Dendritic cell treated with granulocyte-macrophage colony-stimulating factor and Interleukin-4, amounts not matched to agents 40 ng/mL and 50 ng/mL, for 4 days (primary cell): Measurements from ENCODE around the gene WDR48.
"Not testable (repeated sequence)": the region's sequence is repeated elsewhere in the genome, so short reads cannot be mapped to it uniquely, and the experiment has no call there.

Source experiments
- H3K27ac Mint-ChIP-seq: one replicate; pipeline ENCODE4 v1.8.0; 2022; ENCODE audit warnings: mild to moderate bottlenecking, mixed read lengths
- H3K27me3 Mint-ChIP-seq: one replicate; pipeline ENCODE4 v1.8.0; 2022; ENCODE audit warnings: mild to moderate bottlenecking, mixed read lengths
- H3K36me3 Mint-ChIP-seq: one replicate; pipeline ENCODE4 v1.8.0; 2022; ENCODE audit warnings: low read depth, mixed read lengths
- H3K4me1 Mint-ChIP-seq: one replicate; pipeline ENCODE4 v1.8.0; 2022; ENCODE audit warnings: low read depth, mixed read lengths
- H3K4me3 Mint-ChIP-seq: one replicate; pipeline ENCODE4 v1.8.0; 2022; ENCODE audit warnings: mild to moderate bottlenecking, moderate library complexity, mixed read lengths
- H3K9me3 Mint-ChIP-seq: one replicate; pipeline ENCODE4 v1.8.0; 2022; ENCODE audit warnings: mixed read lengths
- intact Hi-C: fragments of 100-400 bp; cut with micrococcal nuclease; formaldehyde crosslinking; loops from one replicate; pipeline ENCODE4 v1.15.0; 2022

The WDR48 gene

GRCh38 chr3:39029556-39029955, 22.3 kb upstream of the WDR48 start:
- H3K27me3 Mint-ChIP-seq: no peaks in the 10 kb centered on the region
- intact Hi-C loops: no loop called here
- no peak overlapping the region for H3K27ac Mint-ChIP-seq
- H3K4me1 Mint-ChIP-seq: peaks cover 15% of the 10 kb centered on the region
- H3K4me3 Mint-ChIP-seq: no peak overlapping the region
- H3K9me3 Mint-ChIP-seq: no peaks in the 10 kb centered on the region
- no peaks in the 10 kb centered on the region for H3K36me3 Mint-ChIP-seq

GRCh38 chr3:39038165-39038564, 13.7 kb upstream of the WDR48 start:
- intact Hi-C loops: loop anchor here (10.0 kb wide), 1 partner anchor 383 kb away; no protein-coding TSS in a partner anchor
- Mint-ChIP-seq H3K9me3 (no peaks in the 10 kb centered on the region), H3K27me3 (peaks cover 1% of the 10 kb centered on the region), H3K4me3 (no peak overlapping the region), H3K4me1 (peaks cover 8% of the 10 kb centered on the region), H3K36me3 (no peaks in the 10 kb centered on the region), H3K27ac (no peak overlapping the region)

- H3K4me1 Mint-ChIP-seq: peaks cover 37% of the 10 kb centered on the region
- H3K9me3 Mint-ChIP-seq: no peaks in the 10 kb centered on the region
- no peak overlapping the region for H3K4me3 Mint-ChIP-seq
- peak overlapping the region; percentile 59 for H3K27ac Mint-ChIP-seq
- peaks cover 3% of the 10 kb centered on the region for H3K27me3 Mint-ChIP-seq
- H3K36me3 Mint-ChIP-seq: peaks cover 10% of the 10 kb centered on the region
- intact Hi-C loops: loop anchor here (5.0 kb wide), 1 partner anchor 332 kb away; the partner anchor contains the start of gene SLC25A38
Observed at GRCh38 chr3:39050029-39050428, 1.8 kb upstream of the WDR48 start.

GRCh38 chr3:39052583-39052982, 767 bp downstream of the WDR48 start:
- Mint-ChIP-seq H3K4me1 (peaks cover 40% of the 10 kb centered on the region), H3K4me3 (peak overlapping the region; percentile 89), H3K27me3 (no peaks in the 10 kb centered on the region), H3K36me3 (peaks cover 10% of the 10 kb centered on the region), H3K27ac (peak overlapping the region; percentile 92), H3K9me3 (no peaks in the 10 kb centered on the region)
- intact Hi-C loops: loop anchor here (5.0 kb wide), 1 partner anchor 330 kb away; the partner anchor contains the start of gene SLC25A38

- no peak overlapping the region for H3K4me3 Mint-ChIP-seq
- H3K36me3 Mint-ChIP-seq: peaks cover 18% of the 10 kb centered on the region
- H3K9me3 Mint-ChIP-seq: no peaks in the 10 kb centered on the region
- H3K27ac Mint-ChIP-seq: no peak overlapping the region
- no peaks in the 10 kb centered on the region for H3K27me3 Mint-ChIP-seq
- H3K4me1 Mint-ChIP-seq: peaks cover 40% of the 10 kb centered on the region
- intact Hi-C loops: loop anchor here (5.0 kb wide), 1 partner anchor 329 kb away; the partner anchor contains the start of gene SLC25A38
Observed at GRCh38 chr3:39053696-39054095, 1.9 kb downstream of the WDR48 start.

- H3K4me1 Mint-ChIP-seq: peaks cover 28% of the 10 kb centered on the region
- intact Hi-C loops: no loop called here
Observed at GRCh38 chr3:39056151-39056550, 4.3 kb downstream of the WDR48 start.

GRCh38 chr3:39061228-39061627, 9.4 kb downstream of the WDR48 start:
- Mint-ChIP-seq H3K36me3 (peaks cover 23% of the 10 kb centered on the region), H3K4me1 (peaks cover 24% of the 10 kb centered on the region)
- intact Hi-C loops, H3K27me3 Mint-ChIP-seq, H3K4me3 Mint-ChIP-seq, H3K27ac Mint-ChIP-seq, H3K9me3 Mint-ChIP-seq: not testable (repeated sequence)

More at GRCh38 chr3:39056151-39056550, 4.3 kb downstream of the WDR48 start:
- peaks cover 18% of the 10 kb centered on the region for H3K36me3 Mint-ChIP-seq
- no peak overlapping the region for H3K4me3 Mint-ChIP-seq
- no peak overlapping the region for H3K27ac Mint-ChIP-seq
- H3K27me3 Mint-ChIP-seq: no peaks in the 10 kb centered on the region
- H3K9me3 Mint-ChIP-seq: no peaks in the 10 kb centered on the region

GRCh38 chr3:39062180-39062579, 10.4 kb downstream of the WDR48 start:
- H3K4me1 Mint-ChIP-seq: peaks cover 16% of the 10 kb centered on the region
- no peaks in the 10 kb centered on the region for H3K27me3 Mint-ChIP-seq
- no peak overlapping the region for H3K4me3 Mint-ChIP-seq
- H3K27ac Mint-ChIP-seq: no peak overlapping the region
- peaks cover 33% of the 10 kb centered on the region for H3K36me3 Mint-ChIP-seq
- H3K9me3 Mint-ChIP-seq: no peaks in the 10 kb centered on the region
- intact Hi-C loops: no loop called here

GRCh38 chr3:39063143-39063542, 11.3 kb downstream of the WDR48 start:
- H3K27ac Mint-ChIP-seq: no peak overlapping the region
- no peaks in the 10 kb centered on the region for H3K27me3 Mint-ChIP-seq
- no peaks in the 10 kb centered on the region for H3K9me3 Mint-ChIP-seq
- intact Hi-C loops: no loop called here
- peaks cover 16% of the 10 kb centered on the region for H3K4me1 Mint-ChIP-seq
- peaks cover 37% of the 10 kb centered on the region for H3K36me3 Mint-ChIP-seq
- no peak overlapping the region for H3K4me3 Mint-ChIP-seq

GRCh38 chr3:39064646-39065045, 12.8 kb downstream of the WDR48 start:
- Mint-ChIP-seq H3K9me3 (no peaks in the 10 kb centered on the region), H3K36me3 (peaks cover 43% of the 10 kb centered on the region), H3K4me3 (no peak overlapping the region), H3K4me1 (peaks cover 10% of the 10 kb centered on the region), H3K27ac (no peak overlapping the region), H3K27me3 (no peaks in the 10 kb centered on the region)
- intact Hi-C loops: no loop called here

- peaks cover 46% of the 10 kb centered on the region for H3K36me3 Mint-ChIP-seq
Observed at GRCh38 chr3:39065197-39065596, 13.4 kb downstream of the WDR48 start.

GRCh38 chr3:39067286-39067685, 15.5 kb downstream of the WDR48 start:
- H3K4me1 Mint-ChIP-seq: peaks cover 10% of the 10 kb centered on the region
- H3K27me3 Mint-ChIP-seq: no peaks in the 10 kb centered on the region
- intact Hi-C loops: no loop called here
- H3K4me3 Mint-ChIP-seq: no peak overlapping the region
- no peaks in the 10 kb centered on the region for H3K9me3 Mint-ChIP-seq
- H3K36me3 Mint-ChIP-seq: peaks cover 66% of the 10 kb centered on the region
- H3K27ac Mint-ChIP-seq: no peak overlapping the region

More at GRCh38 chr3:39065197-39065596, 13.4 kb downstream of the WDR48 start:
- intact Hi-C loops: no loop called here
- Mint-ChIP-seq H3K27me3 (no peaks in the 10 kb centered on the region), H3K27ac (no peak overlapping the region), H3K9me3 (no peaks in the 10 kb centered on the region), H3K4me1 (peaks cover 10% of the 10 kb centered on the region), H3K4me3 (no peak overlapping the region)

GRCh38 chr3:39068556-39068955, 16.7 kb downstream of the WDR48 start:
- Mint-ChIP-seq H3K4me3 (no peak overlapping the region), H3K27ac (no peak overlapping the region), H3K27me3 (no peaks in the 10 kb centered on the region), H3K36me3 (peaks cover 76% of the 10 kb centered on the region), H3K9me3 (no peaks in the 10 kb centered on the region), H3K4me1 (peaks cover 10% of the 10 kb centered on the region)
- intact Hi-C loops: no loop called here

GRCh38 chr3:39075910-39076309, 24.1 kb downstream of the WDR48 start:
- no peak overlapping the region for H3K27ac Mint-ChIP-seq
- no peaks in the 10 kb centered on the region for H3K27me3 Mint-ChIP-seq
- peaks cover 85% of the 10 kb centered on the region for H3K36me3 Mint-ChIP-seq
- peaks cover 5% of the 10 kb centered on the region for H3K4me1 Mint-ChIP-seq
- intact Hi-C loops: no loop called here
- no peaks in the 10 kb centered on the region for H3K9me3 Mint-ChIP-seq
- H3K4me3 Mint-ChIP-seq: no peak overlapping the region

- intact Hi-C loops: no loop called here
- Mint-ChIP-seq H3K4me3 (no peak overlapping the region), H3K4me1 (peaks cover 12% of the 10 kb centered on the region), H3K9me3 (no peaks in the 10 kb centered on the region), H3K27ac (no peak overlapping the region), H3K27me3 (no peaks in the 10 kb centered on the region), H3K36me3 (peaks cover 84% of the 10 kb centered on the region)
Observed at GRCh38 chr3:39079530-39079929, 27.7 kb downstream of the WDR48 start.
